IPS DF 19.7 (cell line): ENCODE data around the gene ELOVL6.
"Not testable (repeated sequence)": the region's sequence is repeated elsewhere in the genome, so short reads cannot be mapped to it uniquely, and the experiment has no call there.

ENCODE experiments used
- DNase-seq: peaks from one replicate; pipeline ENCODE4 v3.0.0-alpha.2; 2013; ENCODE audit warnings: low read depth, low spot score

The ELOVL6 gene

DNA sequence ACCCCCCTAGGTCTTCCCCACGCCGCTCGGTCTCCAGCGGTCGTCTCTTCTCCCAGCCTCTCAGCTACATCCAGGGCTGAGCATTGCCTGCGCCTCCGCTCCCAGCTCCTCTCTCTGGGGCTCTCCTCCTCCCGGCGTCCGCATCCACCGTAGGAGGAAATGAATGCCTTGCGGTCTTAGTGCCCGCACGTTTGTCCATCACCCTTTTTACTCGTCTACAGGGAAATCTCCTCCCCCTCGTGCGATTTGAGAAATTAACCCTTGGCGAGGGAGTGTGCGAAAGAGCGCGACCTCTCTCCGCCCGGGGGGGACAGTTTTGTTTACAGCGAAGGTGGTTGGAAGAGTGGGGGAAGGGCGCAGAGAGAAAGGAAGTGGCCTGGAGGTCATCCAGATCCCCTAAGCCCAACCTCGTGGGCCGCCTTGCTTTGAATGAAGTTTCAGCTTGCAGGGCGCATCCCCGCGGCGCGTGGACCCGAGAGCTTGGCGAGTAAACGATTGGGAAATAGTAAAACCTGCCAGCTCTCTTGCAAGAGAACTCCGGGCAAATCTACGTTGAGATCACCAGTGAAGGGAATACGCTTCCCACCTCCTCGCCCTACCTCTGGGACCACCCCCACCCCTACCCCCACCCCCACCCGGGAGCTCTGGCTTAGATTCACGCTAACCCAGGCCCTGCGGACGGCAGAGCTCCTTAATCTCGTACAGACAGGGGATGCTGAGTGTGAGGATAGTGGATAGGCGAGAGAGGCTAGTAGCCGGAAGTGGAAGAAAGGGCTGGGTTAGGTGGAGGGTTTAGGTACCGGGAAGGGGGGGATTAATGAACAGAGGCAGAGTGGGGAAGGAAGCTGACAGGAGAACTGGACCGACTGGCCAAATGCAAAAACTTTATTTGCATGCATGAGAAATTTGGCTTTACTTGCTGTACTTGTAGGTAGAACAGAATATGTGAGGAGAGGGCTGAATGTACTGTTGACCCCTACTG lies at the start of gene ELOVL6:
TSS of gene ELOVL6 (minus strand) at position 181 of the 982 bp plus-strand sequence. CDS start 280 bp downstream, outside the sequence.
- DNase-seq, result peak; percentile 91

- no peak for DNase-seq
Measured at GRCh38 chr4:110248100-110248499, 49.7 kb upstream of the ELOVL6 start.

- DNase-seq, result no peak
Measured at GRCh38 chr4:110247591-110247990, 49.2 kb upstream of the ELOVL6 start.

- DNase-seq, result no peak
Measured at GRCh38 chr4:110245577-110245976, 47.2 kb upstream of the ELOVL6 start.

DNA sequence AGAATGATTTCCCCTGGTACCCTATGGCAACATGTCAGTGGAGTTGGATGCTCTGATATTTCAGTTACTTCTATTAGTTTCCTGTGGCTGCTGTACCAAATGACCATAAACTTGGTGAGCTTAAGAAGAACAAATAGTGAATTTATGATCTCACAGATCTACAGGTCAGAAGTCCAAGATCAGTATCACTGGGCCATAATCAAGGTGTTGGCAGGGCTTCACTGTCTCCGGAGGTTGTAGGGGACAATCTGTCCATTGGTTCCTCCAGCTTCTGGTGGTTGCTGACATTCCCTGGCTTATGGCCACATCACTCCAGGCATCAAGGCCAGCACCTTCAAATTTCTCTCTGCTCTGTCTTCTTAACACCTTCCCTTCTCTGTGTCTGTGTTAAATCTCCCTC lies 37.9 kb upstream of the ELOVL6 start:
- DNase-seq, result no peak

- DNase-seq, result not testable (repeated sequence)
Measured at GRCh38 chr4:110233581-110233980, 35.2 kb upstream of the ELOVL6 start.

DNA sequence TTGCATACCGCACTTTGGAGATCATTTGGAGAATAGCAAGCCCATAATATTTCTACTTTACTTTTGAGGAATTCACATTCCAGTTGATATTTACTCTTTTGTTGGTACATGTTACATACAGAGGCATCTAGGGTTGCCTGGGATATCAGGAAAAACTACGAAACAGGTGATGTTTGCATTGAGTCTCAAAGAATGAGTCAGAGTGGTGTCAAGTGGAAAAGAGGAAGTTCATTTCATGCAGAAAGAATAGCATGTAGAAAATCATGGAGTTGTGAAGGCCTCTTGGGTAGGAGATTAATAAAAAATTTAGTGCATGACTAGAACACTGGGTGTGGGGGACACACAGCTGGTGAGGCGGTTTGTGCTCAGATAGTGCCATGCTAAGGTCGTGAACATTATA lies 33.5 kb upstream of the ELOVL6 start:
- DNase-seq, result no peak

GRCh38 chr4:110229266-110229665 lies 30.9 kb upstream of the ELOVL6 start:
- DNase-seq, result no peak

DNA sequence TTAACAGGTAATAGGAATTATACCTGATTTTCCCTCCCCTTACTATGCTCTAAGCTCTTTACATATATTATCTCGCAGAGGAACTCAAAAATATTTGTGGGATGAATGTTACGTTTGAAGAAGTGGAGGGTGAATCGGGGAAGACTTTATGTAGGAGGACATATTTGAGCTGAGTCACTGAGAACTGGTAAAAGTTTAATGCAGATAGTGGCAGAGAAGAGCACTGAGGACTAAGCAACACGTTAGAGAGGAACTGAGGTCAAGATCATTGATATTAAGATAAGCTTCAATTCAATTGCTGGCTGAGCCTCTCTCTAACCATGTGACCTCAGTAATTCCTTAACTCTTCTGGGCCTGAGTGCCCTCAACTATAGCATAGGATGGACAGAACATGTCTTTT lies 26.4 kb upstream of the ELOVL6 start:
- no peak for DNase-seq

GRCh38 chr4:110224142-110224541 lies 25.7 kb upstream of the ELOVL6 start:
- no peak for DNase-seq

GRCh38 chr4:110218935-110219334 lies 20.5 kb upstream of the ELOVL6 start:
- DNase-seq, result not testable (repeated sequence)

- DNase-seq, result not testable (repeated sequence)
Measured at GRCh38 chr4:110217181-110217580, 18.8 kb upstream of the ELOVL6 start.

DNA sequence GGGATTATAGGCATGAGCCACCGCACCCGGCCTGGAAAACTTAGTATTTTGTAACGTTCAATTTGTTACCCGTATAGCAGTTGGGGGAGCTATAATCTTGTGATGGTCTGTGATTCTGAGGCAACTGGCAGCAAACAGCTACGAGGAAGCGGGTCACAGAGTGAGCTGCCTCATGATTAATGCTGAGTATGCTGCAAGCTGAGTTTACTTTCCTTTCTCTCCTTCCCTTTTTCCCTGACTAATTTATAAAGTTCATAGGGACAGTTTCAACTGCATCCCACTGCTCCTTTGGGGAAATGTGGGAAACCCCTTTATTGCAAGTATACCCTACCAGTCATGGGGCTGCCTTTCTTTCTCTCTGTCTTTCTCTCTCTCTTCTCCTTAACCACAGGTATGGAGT lies 17.7 kb upstream of the ELOVL6 start:
- DNase-seq, result no peak

DNA sequence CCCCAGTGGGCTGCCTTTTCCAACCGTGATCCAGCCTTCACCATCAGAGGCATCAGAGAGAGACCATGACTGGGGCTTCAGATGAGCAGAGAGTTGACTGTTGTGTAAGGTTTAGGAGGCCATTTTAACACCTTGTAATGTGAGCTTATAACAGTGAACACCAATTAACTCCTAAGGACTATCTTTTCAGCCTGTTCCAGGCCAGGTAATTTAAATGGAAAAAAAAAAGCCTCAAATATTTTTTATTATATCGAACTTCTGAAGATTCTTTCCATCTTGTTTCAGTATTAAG lies 13.3 kb upstream of the ELOVL6 start:
- DNase-seq, result no peak

- DNase-seq, result no peak
Measured at GRCh38 chr4:110211007-110211769, 12.8 kb upstream of the ELOVL6 start.

GRCh38 chr4:110208419-110208818 lies 10.0 kb upstream of the ELOVL6 start:
- DNase-seq, result no peak

DNA sequence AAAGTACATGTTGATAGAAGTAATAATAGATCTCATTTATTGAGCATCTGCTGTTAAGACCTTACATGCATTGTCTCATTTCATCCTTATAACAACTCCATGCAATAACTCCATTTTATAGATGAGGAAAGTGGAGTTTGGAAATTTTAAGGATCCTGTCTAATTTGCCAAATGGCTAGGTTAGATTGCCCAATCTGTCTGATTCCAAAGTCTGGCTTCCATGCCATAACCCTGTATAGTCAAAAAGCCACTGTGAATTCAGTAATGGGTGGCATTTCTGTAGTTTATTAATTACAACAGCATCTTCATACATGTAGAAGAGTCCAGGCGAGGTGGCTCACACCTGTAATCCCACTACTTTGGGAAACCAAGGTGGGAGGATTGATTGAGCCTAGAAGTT lies 8.8 kb upstream of the ELOVL6 start:
- DNase-seq, result no peak

DNA sequence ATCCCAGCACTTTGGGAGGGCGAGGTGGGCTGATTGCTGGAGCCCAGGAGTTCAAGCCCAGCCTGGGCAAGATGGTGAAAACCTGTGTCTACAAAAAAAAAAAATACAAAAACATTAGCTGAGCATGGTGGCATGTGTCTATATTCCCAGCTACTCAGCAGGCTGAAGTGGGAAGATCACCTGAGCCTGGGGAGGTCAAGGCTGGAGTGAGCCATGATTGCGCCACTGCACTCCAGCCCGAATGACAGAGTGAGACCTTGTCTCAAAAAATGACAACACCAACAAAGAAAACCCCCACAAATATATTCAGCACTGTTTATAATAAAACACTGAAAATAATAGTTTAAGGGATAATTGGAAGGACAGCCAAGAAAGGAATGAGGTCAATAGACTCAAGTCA lies 3.6 kb upstream of the ELOVL6 start:
- no peak for DNase-seq

DNA sequence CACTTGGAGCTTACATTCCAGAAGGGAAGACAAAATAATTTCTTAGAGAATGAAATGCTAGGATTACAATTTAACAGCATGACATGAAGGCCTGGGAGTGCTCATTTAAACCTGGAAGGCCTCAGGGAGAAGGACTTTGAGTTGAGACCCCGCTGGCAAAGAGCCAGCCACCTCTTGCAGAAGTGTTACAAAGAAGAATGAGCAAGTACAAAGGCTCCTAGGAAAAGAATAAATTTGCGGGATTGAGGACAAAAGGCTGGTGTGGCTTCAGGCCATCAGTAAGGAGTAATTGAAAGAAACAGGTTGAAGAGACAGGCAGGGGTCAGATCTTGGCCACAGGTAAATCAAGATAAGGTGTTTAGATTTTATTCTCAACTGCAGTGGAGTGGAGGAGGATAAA lies 3.1 kb upstream of the ELOVL6 start:
- DNase-seq, result no peak

DNA sequence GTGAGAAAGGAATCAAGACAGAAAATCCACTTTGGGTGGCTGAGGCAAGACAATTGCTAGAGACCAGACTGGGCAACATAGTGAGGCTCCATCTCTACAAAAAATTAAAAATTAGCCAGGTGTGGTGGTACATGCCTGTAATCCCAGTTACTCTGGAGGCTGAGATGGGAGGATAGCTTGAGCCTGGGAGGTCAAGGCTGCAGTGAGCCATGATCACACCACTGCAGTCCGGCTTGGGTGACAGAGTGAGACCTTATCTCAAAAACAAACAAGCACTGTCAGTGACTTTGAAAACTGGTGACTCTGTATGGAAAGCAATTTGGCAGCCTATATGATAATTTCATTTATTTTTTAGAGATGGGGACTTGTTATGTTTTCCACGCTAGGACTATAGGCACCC lies 2.3 kb upstream of the ELOVL6 start:
- DNase-seq, result no peak

DNA sequence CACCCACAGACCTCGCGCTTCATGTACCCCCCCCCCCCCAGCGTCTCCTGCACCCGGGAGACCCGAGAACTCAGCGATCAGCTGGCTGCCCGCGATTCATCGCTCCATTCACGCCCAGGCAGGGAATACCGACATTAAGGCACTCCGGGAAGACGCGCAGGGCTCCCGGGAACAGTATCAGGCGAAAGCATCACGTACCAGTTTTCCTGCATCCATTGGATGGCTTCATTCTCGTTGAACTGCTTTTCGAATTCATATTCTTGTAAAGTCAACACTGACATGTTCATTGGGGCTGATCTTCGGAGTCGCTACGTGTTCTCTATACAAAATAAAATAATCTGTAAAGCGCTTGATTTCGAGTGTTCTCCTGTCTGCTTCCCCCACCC lies 373 bp downstream of the ELOVL6 start:
- DNase-seq, result no peak

GRCh38 chr4:110197529-110198042 lies 829 bp downstream of the ELOVL6 start:
- DNase-seq, result no peak
